GM12891 (cell line): ENCODE measurements around the gene CDK8.
"Not testable (repeated sequence)": the region's sequence is repeated elsewhere in the genome, so short reads cannot be mapped to it uniquely, and the experiment has no call there.

Source experiments
- DNase-seq: peaks from one replicate; pipeline ENCODE4 v3.0.0; 2011; ENCODE audit warnings: low spot score; ENCODE audit not compliant: insufficient read length
- FAIRE-seq: peaks from 2 replicates; lab custom pipeline; 2011; peaks lifted over from hg19 to GRCh38; lab: Jason Lieb, UNC
- PAX5 ChIP-seq: IDR thresholded peaks from 2 replicates; pipeline ENCODE4 v1.6.1; 2011; ENCODE audit warnings: low read length, moderate library complexity, mild to moderate bottlenecking; ENCODE audit not compliant: insufficient read depth, severe bottlenecking
- POLR2A ChIP-seq: IDR thresholded peaks from 2 replicates; pipeline ENCODE4 v1.6.1; 2011; ENCODE audit warnings: low read depth, low read length, control low read depth
- POLR2AphosphoS5 ChIP-seq: IDR thresholded peaks from 2 replicates; pipeline ENCODE4 v1.6.1; 2011; ENCODE audit warnings: low read depth, low read length, control low read depth
- POU2F2 ChIP-seq: IDR thresholded peaks from 2 replicates; pipeline ENCODE4 v1.6.1; 2011; ENCODE audit warnings: low read depth, mild to moderate bottlenecking, control low read depth, low read length, moderate library complexity
- SPI1 ChIP-seq: IDR thresholded peaks from 2 replicates; pipeline ENCODE4 v1.6.1; 2011; ENCODE audit warnings: low read depth, low read length, control low read depth
- TAF1 ChIP-seq: IDR thresholded peaks from 2 replicates; pipeline ENCODE4 v1.6.1; 2011; ENCODE audit warnings: low read depth, low read length, control low read depth

CDK8 gene

GRCh38 chr13:26266311-26266710 lies 12.4 kb downstream of the CDK8 start:
- FAIRE-seq (no peak), DNase-seq (no peak)
- TF ChIP-seq POLR2AphosphoS5 (no peak), TAF1 (no peak), PAX5 (no peak), POU2F2 (no peak), POLR2A (no peak), SPI1 (no peak)

- FAIRE-seq (no peak), DNase-seq (no peak)
- TF ChIP-seq SPI1 = no peak
- no peak for TF ChIP-seq POLR2AphosphoS5
- TF ChIP-seq POLR2A = no peak
- TF ChIP-seq PAX5 = no peak
- TF ChIP-seq POU2F2 = no peak
- no peak for TF ChIP-seq TAF1
Measured at GRCh38 chr13:26270707-26271106, 16.8 kb downstream of the CDK8 start.

DNA sequence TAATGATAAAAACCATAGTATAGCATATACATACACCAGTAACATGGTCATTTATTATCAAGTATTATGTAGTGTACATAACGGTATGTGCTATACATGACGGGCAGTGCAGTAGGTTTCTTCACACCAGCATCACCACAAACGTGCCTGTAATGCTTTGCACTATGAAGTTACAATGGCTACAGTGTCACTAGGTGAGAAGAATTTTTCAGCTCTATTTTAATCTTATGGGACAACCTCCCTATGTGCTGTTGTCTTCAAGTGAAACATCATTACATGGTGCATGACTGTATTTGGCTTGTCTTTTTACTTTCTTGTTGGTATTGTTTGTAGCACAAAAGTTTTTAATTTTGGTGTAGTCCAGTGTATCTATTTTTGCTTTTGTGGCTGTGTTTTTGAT lies 18.7 kb downstream of the CDK8 start:
- TF ChIP-seq POLR2A = no peak
- TF ChIP-seq PAX5 = no peak
- TF ChIP-seq POU2F2 = no peak
- no peak for TF ChIP-seq TAF1
- TF ChIP-seq POLR2AphosphoS5 = no peak
- TF ChIP-seq SPI1 = no peak
- FAIRE-seq = no peak
- no peak for DNase-seq

DNA sequence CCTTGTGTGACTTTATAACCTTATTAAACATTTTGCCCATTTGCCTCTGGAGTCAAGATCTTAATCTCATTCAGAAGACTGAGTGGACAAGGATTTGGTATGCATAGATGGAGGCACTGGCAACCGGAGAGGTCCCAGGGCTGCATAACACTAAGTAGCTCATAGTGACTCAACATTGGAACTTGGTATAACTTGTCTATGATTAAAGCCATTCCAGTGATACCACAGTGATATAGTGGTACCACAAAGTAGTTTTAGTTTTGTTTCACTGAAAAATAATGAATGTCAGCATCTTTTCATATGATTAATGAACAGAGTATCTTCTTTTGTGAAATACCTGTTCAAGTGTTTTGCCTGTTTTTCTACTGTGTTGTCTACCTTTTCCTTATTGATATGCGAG lies 26.4 kb downstream of the CDK8 start:
- TF ChIP-seq PAX5 = no peak
- no peak for TF ChIP-seq POLR2A
- no peak for TF ChIP-seq POU2F2
- TF ChIP-seq POLR2AphosphoS5 = no peak
- no peak for TF ChIP-seq SPI1
- no peak for TF ChIP-seq TAF1
- FAIRE-seq (no peak), DNase-seq (no peak)

- TF ChIP-seq SPI1 (no peak), TAF1 (no peak), PAX5 (no peak), POU2F2 (no peak), POLR2A (no peak), POLR2AphosphoS5 (no peak)
- FAIRE-seq = no peak
- DNase-seq = no peak
Measured at GRCh38 chr13:26280822-26281221, 26.9 kb downstream of the CDK8 start.

DNA sequence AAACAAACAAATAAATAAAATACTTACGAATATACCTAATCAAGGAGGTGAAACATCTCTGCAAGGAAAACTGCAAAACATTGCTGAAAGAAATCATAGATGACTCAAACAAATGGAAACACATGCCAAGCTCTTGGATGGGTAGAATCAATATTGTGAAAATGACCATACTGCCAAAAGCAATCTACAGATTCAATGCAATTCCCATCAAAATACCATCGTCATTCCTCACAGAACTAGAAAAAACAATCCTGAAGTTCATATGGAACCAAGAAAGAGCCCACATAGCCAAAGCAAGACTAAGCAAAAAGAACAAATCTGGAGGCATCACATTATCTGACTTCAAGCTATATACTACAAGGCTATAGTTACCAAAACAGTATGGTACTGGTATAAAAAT lies 32.0 kb downstream of the CDK8 start:
- FAIRE-seq, DNase-seq: not testable (repeated sequence)

GRCh38 chr13:26288838-26289237 lies 34.9 kb downstream of the CDK8 start:
- not testable (repeated sequence) for FAIRE-seq, DNase-seq

GRCh38 chr13:26295812-26296211 lies 41.9 kb downstream of the CDK8 start:
- no peak for TF ChIP-seq POLR2A
- TF ChIP-seq SPI1 = no peak
- TF ChIP-seq PAX5 = no peak
- TF ChIP-seq TAF1 = no peak
- TF ChIP-seq POLR2AphosphoS5 = no peak
- FAIRE-seq = no peak
- DNase-seq = no peak

DNA sequence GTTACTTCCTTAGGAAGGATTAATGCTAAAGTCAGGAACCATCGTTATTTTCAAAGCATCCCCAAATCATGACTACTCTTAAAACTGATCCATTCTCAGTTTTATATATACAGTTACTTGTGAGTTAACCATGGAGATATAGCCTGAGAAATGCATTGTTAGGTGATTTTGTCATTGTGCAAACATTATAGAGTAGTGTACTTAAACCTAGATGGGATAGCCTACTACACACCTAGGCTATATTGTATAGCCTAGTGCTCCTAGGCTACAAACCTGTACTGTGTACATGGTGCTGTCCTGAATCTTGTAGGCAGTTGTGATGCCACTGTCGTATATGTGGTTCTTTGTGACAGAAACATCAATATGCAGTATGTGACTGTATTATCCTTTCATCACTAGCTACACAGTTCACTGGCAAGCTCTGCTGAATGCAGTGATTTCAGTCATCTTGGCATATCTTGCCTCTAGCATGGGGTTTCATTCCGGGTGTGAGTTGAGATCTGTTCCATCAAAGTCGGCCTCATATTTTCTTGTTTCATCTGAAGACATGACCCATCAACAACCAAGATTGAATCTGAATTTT lies 45.3 kb downstream of the CDK8 start:
- no peak for TF ChIP-seq POLR2A
- TF ChIP-seq POLR2AphosphoS5 = no peak
- no peak for TF ChIP-seq TAF1
- TF ChIP-seq PAX5 = no peak
- TF ChIP-seq POU2F2 = no peak
- no peak for TF ChIP-seq SPI1
- FAIRE-seq = no peak
- no peak for DNase-seq

DNA sequence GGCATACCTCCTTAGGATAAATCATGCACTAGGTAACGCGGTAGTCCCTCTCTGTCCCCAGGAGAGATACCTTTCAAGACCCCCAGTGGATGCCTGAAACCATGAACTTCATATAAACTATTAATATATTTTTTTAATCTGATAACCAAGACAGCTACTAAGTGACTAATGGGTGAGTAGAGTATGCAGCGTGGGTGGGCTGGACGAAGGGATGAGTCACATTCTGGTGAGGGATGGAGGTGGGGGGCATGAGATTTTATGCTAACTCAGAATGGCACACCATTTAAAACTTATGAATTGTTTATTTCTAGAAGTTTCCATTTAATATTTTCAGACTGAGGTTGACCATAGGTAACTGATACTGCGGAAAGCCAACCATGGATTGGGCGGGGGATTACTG lies 46.2 kb downstream of the CDK8 start:
- no peak for TF ChIP-seq POLR2A
- TF ChIP-seq TAF1 = no peak
- TF ChIP-seq POU2F2 = no peak
- no peak for TF ChIP-seq SPI1
- no peak for TF ChIP-seq POLR2AphosphoS5
- no peak for TF ChIP-seq PAX5
- FAIRE-seq = no peak
- no peak for DNase-seq
